Mucosa of stomach (tissue), 1 donor: Measurements from ENCODE around the gene NEURL1B.

Experiments
- H3K27me3 ChIP-seq: one replicate; pipeline ENCODE4 v1.7.0; 2013; ENCODE audit warnings: mild to moderate bottlenecking, low read length; ENCODE audit not compliant: control insufficient read depth, insufficient read depth
- H3K36me3 ChIP-seq: one replicate; pipeline ENCODE4 v1.7.0; 2013; ENCODE audit warnings: low read length; ENCODE audit not compliant: control insufficient read depth, insufficient read depth
- H3K4me1 ChIP-seq: one replicate; pipeline ENCODE4 v1.7.0; 2013; ENCODE audit warnings: mild to moderate bottlenecking, low read length; ENCODE audit not compliant: control insufficient read depth, insufficient read depth
- H3K4me3 ChIP-seq: one replicate; pipeline ENCODE4 v1.7.0; 2013; ENCODE audit warnings: low read length
- H3K9ac ChIP-seq: one replicate; pipeline ENCODE4 v1.7.0; 2013; ENCODE audit warnings: mild to moderate bottlenecking, low read length, moderate library complexity
- H3K9me3 ChIP-seq: one replicate; pipeline ENCODE4 v1.7.0; 2013; ENCODE audit warnings: mild to moderate bottlenecking, low read length, moderate library complexity; ENCODE audit not compliant: control insufficient read depth
- donor health status: Pancreatic carcinoma.

The NEURL1B gene

GRCh38 chr5:172719211-172719610, 78.1 kb downstream of the NEURL1B start:
- peaks cover 16% of the 10 kb centered on the region for H3K4me1 ChIP-seq
- no peak overlapping the region for H3K9ac ChIP-seq
- no peaks in the 10 kb centered on the region for H3K27me3 ChIP-seq
- no peaks in the 10 kb centered on the region for H3K36me3 ChIP-seq
- H3K4me3 ChIP-seq: no peak overlapping the region
- no peaks in the 10 kb centered on the region for H3K9me3 ChIP-seq

DNA sequence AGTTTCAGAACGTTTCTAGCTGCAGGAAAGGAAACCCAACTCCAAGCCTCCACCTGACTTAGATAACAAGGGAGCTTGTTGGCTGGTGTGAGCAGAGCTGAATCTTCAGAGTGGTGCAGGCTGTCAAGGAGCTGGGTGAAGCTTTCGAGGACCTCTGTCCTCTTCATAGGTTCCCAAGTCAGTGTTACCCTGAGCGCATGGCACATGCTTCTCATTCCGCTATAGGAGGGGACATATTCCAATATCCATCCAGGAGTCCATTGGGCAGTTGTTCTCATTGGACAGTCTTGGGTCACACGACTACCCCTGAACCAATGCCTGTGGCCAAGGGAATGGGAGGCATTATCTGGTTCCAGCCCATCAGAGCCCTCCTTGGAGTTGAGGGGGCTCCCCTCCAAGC, 79.6 kb downstream of the NEURL1B start:
- peaks cover 22% of the 10 kb centered on the region for H3K4me1 ChIP-seq
- H3K9ac ChIP-seq: no peak overlapping the region

GRCh38 chr5:172721455-172722326, 80.6 kb downstream of the NEURL1B start:
- H3K36me3 ChIP-seq: no peaks in the 10 kb centered on the region
- no peaks in the 10 kb centered on the region for H3K27me3 ChIP-seq
- H3K4me3 ChIP-seq: no peak overlapping the region
- H3K9me3 ChIP-seq: no peaks in the 10 kb centered on the region
- peaks cover 27% of the 10 kb centered on the region for H3K4me1 ChIP-seq
- H3K9ac ChIP-seq: no peak overlapping the region

More for the DNA sequence above, 79.6 kb downstream of the NEURL1B start:
- H3K36me3 ChIP-seq: no peaks in the 10 kb centered on the region
- H3K27me3 ChIP-seq: no peaks in the 10 kb centered on the region
- H3K9me3 ChIP-seq: no peaks in the 10 kb centered on the region
- H3K4me3 ChIP-seq: no peak overlapping the region

DNA sequence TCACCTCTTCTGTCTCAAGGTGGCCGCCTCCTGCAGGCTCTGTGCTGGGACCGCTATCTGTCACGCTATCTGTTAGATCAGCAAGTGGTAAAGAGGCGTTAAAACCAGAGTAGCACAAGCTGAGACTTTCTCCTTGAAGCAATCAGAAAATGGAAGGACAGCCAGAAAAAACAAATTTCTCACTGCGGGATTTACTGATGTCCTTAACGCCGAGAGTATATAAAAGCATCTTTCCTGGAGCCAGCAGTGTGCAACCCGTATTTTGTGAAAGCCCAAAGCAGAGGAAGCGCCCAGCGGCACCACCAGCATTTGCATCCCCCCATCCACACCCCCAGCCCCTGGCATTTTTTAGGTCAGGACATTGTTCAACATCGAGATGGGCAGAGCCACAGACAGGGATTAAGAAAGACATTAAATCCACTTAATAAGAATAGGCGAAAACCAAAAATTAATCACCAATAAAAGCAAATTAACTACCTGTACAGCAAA, 81.3 kb downstream of the NEURL1B start:
- no peak overlapping the region for H3K4me3 ChIP-seq
- no peak overlapping the region for H3K9ac ChIP-seq
- peaks cover 24% of the 10 kb centered on the region for H3K4me1 ChIP-seq
- no peaks in the 10 kb centered on the region for H3K9me3 ChIP-seq
- no peaks in the 10 kb centered on the region for H3K27me3 ChIP-seq
- H3K36me3 ChIP-seq: no peaks in the 10 kb centered on the region

DNA sequence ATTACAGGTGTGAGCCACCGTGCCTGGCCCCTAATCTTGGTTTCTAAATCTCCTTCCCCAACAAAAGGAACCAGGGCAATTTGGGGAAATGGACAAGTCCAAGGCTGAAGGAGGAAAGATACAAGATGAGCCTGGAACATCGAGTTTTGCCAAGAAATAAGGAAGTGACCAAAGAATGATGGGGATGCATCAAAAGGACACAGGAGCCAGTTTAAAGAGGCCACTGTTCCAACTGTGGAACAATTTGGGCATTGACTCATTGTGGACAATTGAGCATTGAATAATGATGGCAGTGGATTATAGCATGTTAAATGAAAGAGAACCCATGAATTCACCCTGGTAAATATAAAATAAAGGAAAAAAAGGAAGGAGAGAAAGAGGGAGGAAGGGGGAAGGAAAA, 82.4 kb downstream of the NEURL1B start:
- H3K27me3 ChIP-seq: no peaks in the 10 kb centered on the region
- H3K9ac ChIP-seq: no peak overlapping the region
- no peaks in the 10 kb centered on the region for H3K9me3 ChIP-seq
- H3K4me3 ChIP-seq: no peak overlapping the region
- H3K36me3 ChIP-seq: no peaks in the 10 kb centered on the region
- peaks cover 24% of the 10 kb centered on the region for H3K4me1 ChIP-seq

DNA sequence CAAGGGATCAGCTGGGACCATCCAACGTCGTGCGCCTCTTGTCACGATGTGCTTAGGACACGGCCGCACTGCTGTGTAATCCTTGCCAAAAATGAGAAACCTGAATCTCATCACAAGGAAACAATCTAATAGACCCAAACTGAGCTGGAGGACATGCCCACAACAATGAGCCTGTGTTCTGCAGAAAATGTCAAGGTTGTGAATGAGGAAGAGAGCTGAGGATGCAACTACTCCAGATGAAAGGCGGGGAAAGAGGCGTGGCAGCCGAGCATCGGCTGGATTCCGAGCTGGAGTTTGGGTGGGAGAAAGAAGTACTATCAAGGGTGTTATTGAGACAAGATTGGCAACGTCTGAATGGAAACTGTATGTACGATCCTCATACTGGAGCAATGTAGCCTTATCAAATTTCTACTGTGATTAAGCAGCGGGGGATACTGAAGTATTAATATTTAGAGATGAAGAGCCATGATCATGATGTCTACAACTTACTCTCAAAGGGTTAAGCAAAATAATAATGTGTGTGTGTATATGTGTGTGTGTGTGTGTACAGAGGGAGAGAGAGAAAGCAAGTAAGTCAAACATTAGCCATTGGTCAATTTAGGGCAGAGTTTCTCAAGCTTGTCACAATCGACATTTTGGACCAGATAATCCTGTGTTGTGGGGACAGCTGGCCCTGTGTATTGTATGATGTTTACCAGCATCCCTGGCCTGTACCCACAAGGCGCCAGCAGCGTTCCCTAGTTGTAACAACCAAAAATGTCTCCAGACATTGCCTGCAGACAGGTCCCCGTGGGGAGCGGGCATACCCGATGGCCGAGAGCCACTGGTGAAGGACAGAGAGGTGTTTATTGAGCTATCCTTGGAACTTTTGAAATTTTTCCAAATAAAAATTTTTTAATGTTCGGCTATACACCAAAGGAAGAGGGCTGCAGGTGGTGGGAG, 83.5 kb downstream of the NEURL1B start:
- peaks cover 24% of the 10 kb centered on the region for H3K4me1 ChIP-seq
- no peaks in the 10 kb centered on the region for H3K27me3 ChIP-seq
- H3K4me3 ChIP-seq: no peak overlapping the region
- no peak overlapping the region for H3K9ac ChIP-seq
- no peaks in the 10 kb centered on the region for H3K9me3 ChIP-seq
- no peaks in the 10 kb centered on the region for H3K36me3 ChIP-seq

DNA sequence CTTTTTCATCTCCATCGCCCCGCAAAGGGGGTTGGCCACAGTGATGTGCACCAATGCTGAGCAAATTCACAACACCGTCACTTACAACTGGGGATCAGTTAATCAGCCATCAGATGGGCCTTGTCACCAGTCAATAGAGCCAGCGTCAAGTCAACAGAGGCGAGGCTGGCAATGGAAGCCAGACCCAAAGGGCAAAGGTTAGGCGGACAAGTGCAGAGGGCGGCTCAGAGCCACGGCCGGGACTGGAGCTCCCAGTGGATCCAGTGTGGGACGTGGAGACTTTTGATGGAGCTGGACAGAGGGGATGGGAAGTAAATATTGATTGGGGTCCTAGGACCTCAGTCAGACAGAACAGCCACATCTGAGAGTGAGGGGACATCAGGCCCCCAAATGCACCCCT, 84.2 kb downstream of the NEURL1B start:
- H3K4me3 ChIP-seq: no peak overlapping the region
- no peaks in the 10 kb centered on the region for H3K9me3 ChIP-seq
- H3K9ac ChIP-seq: no peak overlapping the region
- H3K4me1 ChIP-seq: peaks cover 24% of the 10 kb centered on the region
- H3K27me3 ChIP-seq: no peaks in the 10 kb centered on the region
- no peaks in the 10 kb centered on the region for H3K36me3 ChIP-seq

DNA sequence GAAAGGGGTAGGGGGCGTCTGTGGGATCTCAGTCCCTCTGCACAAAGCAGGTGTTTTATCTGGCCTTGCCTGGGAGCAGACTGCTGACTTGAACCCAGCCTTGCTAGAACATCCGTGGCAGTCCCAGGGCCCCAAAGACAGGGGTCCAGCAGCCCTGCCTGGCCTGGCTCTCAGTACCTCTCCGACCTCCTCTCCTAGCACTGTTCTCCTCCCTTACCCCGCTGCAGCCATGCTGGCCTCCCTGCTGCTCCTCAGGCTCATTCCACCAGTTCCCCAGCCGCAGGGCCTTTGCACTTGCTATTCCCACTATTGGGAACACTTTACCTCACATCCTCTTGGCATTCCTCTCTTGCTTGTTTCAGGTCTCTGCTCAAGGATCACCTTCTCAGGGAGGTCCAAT, 84.7 kb downstream of the NEURL1B start:
- H3K9ac ChIP-seq: no peak overlapping the region
- no peaks in the 10 kb centered on the region for H3K9me3 ChIP-seq
- H3K36me3 ChIP-seq: no peaks in the 10 kb centered on the region
- peaks cover 24% of the 10 kb centered on the region for H3K4me1 ChIP-seq
- no peak overlapping the region for H3K4me3 ChIP-seq
- no peaks in the 10 kb centered on the region for H3K27me3 ChIP-seq

DNA sequence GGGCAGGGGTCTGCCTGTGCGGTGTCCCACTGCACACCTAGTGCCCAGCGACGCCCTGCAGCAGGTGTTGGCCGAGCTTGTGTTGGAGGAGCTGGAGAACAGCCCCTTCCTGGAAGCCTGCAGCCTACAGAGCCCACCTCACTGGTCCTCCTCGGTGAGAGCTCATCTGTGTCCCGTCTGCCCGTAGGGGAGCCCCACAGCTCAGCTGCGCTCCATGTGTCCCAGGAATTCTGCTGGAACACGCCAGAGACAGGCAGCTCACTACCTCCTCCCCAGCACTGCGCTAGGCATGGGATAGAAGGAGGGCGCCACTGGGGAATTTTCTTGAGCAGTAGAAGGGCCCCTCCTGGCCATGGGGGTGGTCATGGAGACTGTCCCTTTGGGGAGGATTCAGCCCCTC, 85.9 kb downstream of the NEURL1B start:
- H3K36me3 ChIP-seq: no peaks in the 10 kb centered on the region
- no peaks in the 10 kb centered on the region for H3K9me3 ChIP-seq
- H3K4me1 ChIP-seq: peaks cover 35% of the 10 kb centered on the region
- no peak overlapping the region for H3K9ac ChIP-seq
- H3K27me3 ChIP-seq: no peaks in the 10 kb centered on the region
- no peak overlapping the region for H3K4me3 ChIP-seq

DNA sequence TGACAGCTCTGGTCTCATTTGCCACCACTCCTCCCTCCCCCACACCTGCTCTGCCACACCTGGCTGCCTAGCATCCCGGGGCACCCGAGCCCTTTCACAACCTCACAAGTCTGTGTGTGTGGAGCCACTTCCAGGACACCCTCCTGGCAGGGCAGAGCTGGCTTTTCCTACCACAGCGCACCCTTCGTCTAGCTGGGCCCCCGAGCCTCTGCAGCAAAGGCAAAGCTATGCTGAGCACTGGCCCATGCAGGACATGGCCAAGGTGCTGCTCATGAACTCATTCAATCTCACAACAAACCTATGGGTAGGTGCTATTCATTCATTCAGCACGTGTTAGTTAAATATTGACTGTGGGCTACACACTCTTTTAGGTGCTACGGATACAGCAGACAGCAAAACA, 86.5 kb downstream of the NEURL1B start:
- Histone ChIP-seq H3K9ac (no peak overlapping the region), H3K27me3 (no peaks in the 10 kb centered on the region), H3K4me3 (no peak overlapping the region), H3K4me1 (peaks cover 41% of the 10 kb centered on the region), H3K9me3 (no peaks in the 10 kb centered on the region), H3K36me3 (no peaks in the 10 kb centered on the region)

DNA sequence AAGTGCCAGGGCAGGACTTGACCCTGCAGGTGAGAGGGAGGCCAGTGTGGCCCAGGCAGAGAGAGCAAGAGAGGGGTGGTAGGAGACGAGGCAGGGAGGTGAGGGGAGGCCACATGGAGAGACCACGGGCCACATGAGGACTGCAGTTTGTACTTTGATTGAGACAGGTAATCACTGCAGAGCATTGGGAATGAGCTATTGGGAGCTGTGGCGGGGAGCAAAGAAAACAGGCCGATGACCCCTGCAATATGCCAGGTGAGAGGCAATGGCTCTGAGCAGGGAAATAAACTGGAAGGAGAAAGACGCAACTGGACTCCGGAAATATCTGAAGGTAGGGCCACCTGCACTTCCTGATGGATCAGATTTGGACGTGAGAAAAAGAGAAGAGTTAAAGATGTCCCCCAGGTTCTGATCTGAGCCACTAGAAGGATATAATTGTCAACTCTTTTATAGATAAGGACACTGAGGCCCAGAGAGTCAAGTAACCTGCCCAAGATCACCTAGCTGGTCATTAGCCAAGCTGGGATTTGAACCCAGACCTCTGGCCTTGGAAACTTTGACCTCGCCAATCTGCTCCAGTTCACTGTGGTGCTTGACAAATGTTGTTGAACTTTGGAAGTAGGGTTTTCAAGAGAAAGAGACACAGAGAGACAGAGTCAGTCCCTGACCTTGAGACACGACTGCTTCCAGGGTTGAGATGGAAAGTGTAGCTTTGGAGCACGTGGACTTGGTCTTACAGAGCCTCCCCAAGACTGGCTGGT, 87.6 kb downstream of the NEURL1B start:
- Histone ChIP-seq H3K27me3 (no peaks in the 10 kb centered on the region), H3K9me3 (no peaks in the 10 kb centered on the region), H3K9ac (no peak overlapping the region), H3K36me3 (no peaks in the 10 kb centered on the region), H3K4me3 (no peak overlapping the region), H3K4me1 (peaks cover 52% of the 10 kb centered on the region)
